Kidney (tissue), 14 donors: ENCODE data around the gene COL23A1. TPM values are rescaled to one million over a fixed set of nuclear protein-coding genes. Genes with fewer than 3 reads are reported as not detected.

Source experiments
- DNase-seq, 5 donors: peaks; one replicate each; pipeline ENCODE4 v3.0.0-alpha.2; 2013 to 2020
- FAIRE-seq: peaks from 2 replicates; lab custom pipeline; 2012; peaks lifted over from hg19 to GRCh38; lab: Jason Lieb, UNC
- H3K27ac ChIP-seq, 2 donors: one replicate each; pipeline ENCODE4 v1.7.0; 2013; ENCODE audit warnings: low read depth in 2 of 2, low read length in 2 of 2, inconsistent platforms in 1 of 2
- H3K27me3 ChIP-seq: one replicate; pipeline ENCODE4 v1.7.1; 2013; ENCODE audit warnings: low read length, inconsistent platforms; ENCODE audit not compliant: control insufficient read depth, insufficient read depth
- H3K36me3 ChIP-seq, 3 donors: one replicate each; pipeline versions ENCODE4 v1.7.0 to v1.7.1; 2013; ENCODE audit warnings: low read length in 3 of 3, control low read depth in 1 of 3, inconsistent platforms in 1 of 3; ENCODE audit not compliant: insufficient read depth in 3 of 3, control insufficient read depth in 2 of 3
- H3K4me1 ChIP-seq, 3 donors: one replicate each; pipeline versions ENCODE4 v1.7.0 to v1.7.1; 2013; ENCODE audit warnings: low read length in 3 of 3, inconsistent platforms in 1 of 3, low read depth in 1 of 3; ENCODE audit not compliant: control insufficient read depth in 2 of 3, insufficient read depth in 2 of 3
- H3K4me3 ChIP-seq, 3 donors: one replicate each; pipeline versions ENCODE4 v1.7.0 to v1.8.1; 2013; ENCODE audit warnings: low read length in 3 of 3, control low read depth in 1 of 3, inconsistent platforms in 1 of 3
- H3K9ac ChIP-seq, 3 donors: one replicate each; pipeline versions ENCODE4 v1.7.0 to v1.7.1; 2013; ENCODE audit warnings: low read length in 3 of 3, control low read depth in 1 of 3, inconsistent platforms in 1 of 3
- H3K9me3 ChIP-seq, 3 donors: one replicate each; pipeline versions ENCODE4 v1.7.0 to v1.7.1; 2013; ENCODE audit warnings: low read length in 3 of 3, control low read depth in 1 of 3, inconsistent platforms in 1 of 3; ENCODE audit not compliant: control insufficient read depth in 2 of 3, insufficient read depth in 1 of 3
- CTCF ChIP-seq: IDR thresholded peaks from 3 replicates; pipeline ENCODE4 v1.5.1; 2012; ENCODE audit warnings: mild to moderate bottlenecking, moderate library complexity, borderline replicate concordance; ENCODE audit not compliant: insufficient read depth; ENCODE audit errors: extremely low read depth
- intact Hi-C: fragments of 100-400 bp; cut with DNase I; formaldehyde crosslinking; loops from one replicate; pipeline ENCODE4 v1.11.1; 2022
- polyA plus RNA-seq: library from polyadenylated mRNA; stranded (reverse); fragments of 350-450 nt; fragmentation: Illumina TruSeq; extraction: RNeasy Lipid Tissue Mini Kit (QIAGEN cat#74804); gene quantifications from one replicate; pipeline ENCODE4 v1.2.3, GENCODE V29; 2014; ENCODE audit warnings: low read depth, low replicate concordance; ENCODE audit not compliant: insufficient read depth
- total RNA-seq: library from RNA; stranded (reverse); fragmentation: NEBNext Ultra II Directional; extraction: Animal tissue kit (Norgen Biotek cat#: 25700); gene quantifications from one replicate; pipeline ENCODE4 v1.2.1, GENCODE V29; 2021
- donor health status: control.
- donor health status: control.
- donor health status: control.
- donor health status: control.
- donor health status: control.
- donor health status: DM: yes; HTN: yes; CAD: no.
- donor health status: Normal renal cell carcinoma (clear cell type).

Gene COL23A1
- total and polyA plus RNA-seq, 2 donors from 2014 or later, result 4.1 to 8.7 TPM

DNA sequence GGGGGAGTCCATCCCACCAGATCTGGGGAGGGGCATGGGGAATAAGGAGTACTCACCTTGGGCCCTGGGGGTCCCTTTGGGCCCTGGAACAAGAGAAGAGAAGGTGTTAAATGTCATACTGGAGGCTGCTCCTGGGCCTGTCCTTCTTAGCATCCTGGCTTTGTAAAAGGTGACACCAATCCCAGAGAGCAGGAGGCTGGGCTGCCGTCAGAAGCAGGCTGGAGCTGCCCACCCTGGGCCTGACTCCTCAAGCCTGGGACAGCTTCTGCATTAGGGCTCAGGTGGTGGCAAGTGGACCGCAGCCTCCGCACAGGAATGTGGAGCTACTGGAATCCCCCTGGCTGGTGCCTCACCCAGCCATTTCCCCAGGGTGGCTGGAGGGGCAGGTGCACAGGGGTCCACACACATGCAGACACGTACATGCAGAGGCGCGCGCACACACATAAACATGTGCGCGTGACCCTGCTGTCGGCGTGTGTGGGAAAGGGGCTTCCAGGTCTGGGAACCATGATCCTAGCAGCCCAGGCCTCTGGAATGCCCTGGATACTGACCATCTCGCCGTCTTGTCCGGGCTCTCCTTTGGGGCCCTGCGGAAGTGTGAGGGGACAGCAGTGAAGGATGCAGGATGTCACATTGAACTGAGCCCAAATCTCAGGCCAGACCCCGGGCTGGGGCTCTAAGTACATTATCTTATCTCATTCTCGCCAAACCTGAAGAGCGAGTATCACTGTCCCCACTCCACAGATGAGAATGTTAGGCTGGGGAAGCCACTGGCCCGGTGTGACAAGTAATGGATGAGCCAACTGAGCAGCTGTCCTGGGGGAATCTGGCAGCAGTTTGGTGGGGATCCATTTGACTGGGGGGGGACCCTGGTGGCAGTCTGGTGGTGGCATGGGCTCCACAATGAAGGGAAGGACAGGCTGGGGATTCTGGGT, 328.3 kb downstream of the COL23A1 start:
- FAIRE-seq (no peak), DNase-seq (peak in 3 of 5 donors; percentile 27 to 50 (median 48))
- TF ChIP-seq CTCF, result no peak
- no peaks in the 10 kb centered on the region for H3K36me3 ChIP-seq
- no peaks in the 10 kb centered on the region for H3K9me3 ChIP-seq
- intact Hi-C loops, result no loop called here
- H3K4me3 ChIP-seq, result no peak overlapping the region
- H3K27me3 ChIP-seq, result no peaks in the 10 kb centered on the region
- no peak overlapping the region for H3K27ac ChIP-seq
- no peak overlapping the region for H3K9ac ChIP-seq
- H3K4me1 ChIP-seq, result no peaks in the 10 kb centered on the region

GRCh38 chr5:178259623-178260536, 330.3 kb downstream of the COL23A1 start:
- TF ChIP-seq CTCF, result no peak
- intact Hi-C loops, result no loop called here
- DNase-seq (no peak), FAIRE-seq (no peak)
- no peaks in the 10 kb centered on the region for H3K9me3 ChIP-seq
- H3K27ac ChIP-seq, result no peak overlapping the region
- no peak overlapping the region for H3K4me3 ChIP-seq
- H3K36me3 ChIP-seq, result no peaks in the 10 kb centered on the region
- no peaks in the 10 kb centered on the region for H3K27me3 ChIP-seq
- H3K4me1 ChIP-seq, result no peaks in the 10 kb centered on the region
- H3K9ac ChIP-seq, result no peak overlapping the region

- Histone ChIP-seq H3K4me1 (no peaks in the 10 kb centered on the region), H3K27ac (no peak overlapping the region), H3K9me3 (no peaks in the 10 kb centered on the region), H3K4me3 (no peak overlapping the region), H3K9ac (no peak overlapping the region), H3K36me3 (no peaks in the 10 kb centered on the region), H3K27me3 (no peaks in the 10 kb centered on the region)
- no peak for TF ChIP-seq CTCF
- intact Hi-C loops, result no loop called here
- no peak for DNase-seq
- no peak for FAIRE-seq
Observed at GRCh38 chr5:178257650-178258049, 332.5 kb downstream of the COL23A1 start.
